Stomach smooth muscle (tissue), 2 donors: ENCODE data around the gene KHK.
A peak's percentile ranks its signal among the peaks of the same experiment; 100 is the strongest.

Experiments
- H3K27ac ChIP-seq: one replicate; pipeline ENCODE4 v1.7.0; 2013; ENCODE audit warnings: mild to moderate bottlenecking, low read length, inconsistent platforms
- H3K27me3 ChIP-seq, 2 donors: one replicate each; pipeline ENCODE4 v1.7.0; 2013; ENCODE audit warnings: low read length in 2 of 2; ENCODE audit not compliant: insufficient read depth in 2 of 2, control insufficient read depth in 1 of 2
- H3K36me3 ChIP-seq, 2 donors: one replicate each; pipeline ENCODE4 v1.7.0; 2013; ENCODE audit warnings: low read length in 2 of 2; ENCODE audit not compliant: control insufficient read depth in 2 of 2, insufficient read depth in 2 of 2
- H3K4me1 ChIP-seq: one replicate; pipeline ENCODE4 v1.7.0; 2013; ENCODE audit warnings: low read length; ENCODE audit not compliant: control insufficient read depth, insufficient read depth
- H3K4me3 ChIP-seq, 2 donors: one replicate each; pipeline ENCODE4 v1.7.0; 2013; ENCODE audit warnings: low read length in 2 of 2
- H3K9ac ChIP-seq, 2 donors: one replicate each; pipeline ENCODE4 v1.7.0; 2013; ENCODE audit warnings: low read length in 2 of 2, mild to moderate bottlenecking in 1 of 2
- H3K9me3 ChIP-seq, 2 donors: one replicate each; pipeline ENCODE4 v1.7.0; 2013; ENCODE audit warnings: low read length in 2 of 2; ENCODE audit not compliant: control insufficient read depth in 2 of 2
- donor health status: healthy.
- donor health status: Pancreatic carcinoma.

Gene KHK

DNA sequence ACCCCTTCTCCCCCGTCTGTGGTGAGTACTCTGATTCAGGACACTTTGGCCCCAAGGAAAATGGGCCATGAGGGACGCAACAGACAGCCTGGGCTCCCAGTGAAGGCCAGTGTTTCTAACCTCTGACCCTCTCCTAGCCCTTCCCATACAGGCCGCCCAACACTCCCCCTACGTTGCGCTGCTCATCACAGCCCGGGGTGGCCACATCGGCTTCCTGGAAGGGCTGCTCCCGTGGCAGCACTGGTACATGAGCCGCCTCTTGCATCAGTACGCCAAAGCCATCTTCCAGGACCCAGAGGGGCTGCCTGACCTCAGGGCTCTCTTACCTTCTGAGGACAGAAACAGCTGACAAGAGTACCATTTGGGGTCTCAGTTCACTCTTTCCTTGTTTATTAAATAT lies 43.8 kb downstream of the KHK start:
- no peak overlapping the region for H3K9ac ChIP-seq
- H3K4me3 ChIP-seq, result no peak overlapping the region
- H3K4me1 ChIP-seq, result peaks cover 18% of the 10 kb centered on the region
- no peak overlapping the region for H3K27ac ChIP-seq
- no peaks in the 10 kb centered on the region for H3K27me3 ChIP-seq
- peaks cover 21 to 28% of the 10 kb centered on the region in 2 donors for H3K36me3 ChIP-seq
- no peaks in the 10 kb centered on the region for H3K9me3 ChIP-seq

DNA sequence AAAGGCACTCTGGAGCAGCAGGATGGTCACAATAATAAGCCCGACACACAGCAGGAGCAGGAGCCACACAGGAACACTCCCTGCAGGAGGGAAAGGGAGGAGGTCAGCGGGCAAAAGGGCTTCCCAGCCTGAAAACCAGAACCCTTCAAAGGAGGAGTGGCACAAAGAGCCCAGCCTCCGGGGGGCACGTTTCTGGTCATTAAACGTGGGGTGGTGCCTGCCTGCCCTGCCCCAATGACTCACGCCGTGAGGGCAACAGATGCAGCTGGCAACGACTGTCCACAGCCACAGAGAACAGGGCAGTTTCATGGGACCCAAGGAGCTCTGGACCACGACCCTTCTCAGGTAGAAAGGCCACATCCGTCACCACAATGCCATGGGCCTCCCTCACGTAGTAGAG lies 44.9 kb downstream of the KHK start:
- no peaks in the 10 kb centered on the region for H3K27me3 ChIP-seq
- peaks cover 18% of the 10 kb centered on the region for H3K4me1 ChIP-seq
- peaks cover 21 to 28% of the 10 kb centered on the region in 2 donors for H3K36me3 ChIP-seq
- H3K27ac ChIP-seq, result no peak overlapping the region
- no peak overlapping the region for H3K9ac ChIP-seq
- H3K4me3 ChIP-seq, result no peak overlapping the region
- no peaks in the 10 kb centered on the region for H3K9me3 ChIP-seq

GRCh38 chr2:27133195-27133875 lies 46.8 kb downstream of the KHK start:
- no peak overlapping the region for H3K27ac ChIP-seq
- H3K27me3 ChIP-seq, result no peaks in the 10 kb centered on the region
- H3K36me3 ChIP-seq, result peaks cover 21 to 28% of the 10 kb centered on the region in 2 donors
- peak overlapping the region; percentile 85 to 88 for H3K4me3 ChIP-seq
- H3K4me1 ChIP-seq, result peaks cover 18% of the 10 kb centered on the region
- peak overlapping the region; percentile 87 to 90 for H3K9ac ChIP-seq
- H3K9me3 ChIP-seq, result no peaks in the 10 kb centered on the region

- Histone ChIP-seq H3K4me3 (peak within 1 kb of the TSS; percentile 85 to 88), H3K36me3 (peaks cover 18 to 26% of the 10 kb centered on the region in 2 donors), H3K4me1 (peaks cover 18% of the 10 kb centered on the region), H3K27ac (peak within 1 kb of the TSS; percentile 71), H3K27me3 (no peaks in the 10 kb centered on the region), H3K9ac (peak within 1 kb of the TSS; percentile 87 to 90), H3K9me3 (no peaks in the 10 kb centered on the region)
These were observed 47.6 kb downstream of the KHK start, which contains the start of gene PREB for GRCh38 chr2:27133905-27134780. Gene PREB, minus strand, starts transcription at chr2:27134636. Its CDS starts 215 bp downstream, at chr2:27134421.

DNA sequence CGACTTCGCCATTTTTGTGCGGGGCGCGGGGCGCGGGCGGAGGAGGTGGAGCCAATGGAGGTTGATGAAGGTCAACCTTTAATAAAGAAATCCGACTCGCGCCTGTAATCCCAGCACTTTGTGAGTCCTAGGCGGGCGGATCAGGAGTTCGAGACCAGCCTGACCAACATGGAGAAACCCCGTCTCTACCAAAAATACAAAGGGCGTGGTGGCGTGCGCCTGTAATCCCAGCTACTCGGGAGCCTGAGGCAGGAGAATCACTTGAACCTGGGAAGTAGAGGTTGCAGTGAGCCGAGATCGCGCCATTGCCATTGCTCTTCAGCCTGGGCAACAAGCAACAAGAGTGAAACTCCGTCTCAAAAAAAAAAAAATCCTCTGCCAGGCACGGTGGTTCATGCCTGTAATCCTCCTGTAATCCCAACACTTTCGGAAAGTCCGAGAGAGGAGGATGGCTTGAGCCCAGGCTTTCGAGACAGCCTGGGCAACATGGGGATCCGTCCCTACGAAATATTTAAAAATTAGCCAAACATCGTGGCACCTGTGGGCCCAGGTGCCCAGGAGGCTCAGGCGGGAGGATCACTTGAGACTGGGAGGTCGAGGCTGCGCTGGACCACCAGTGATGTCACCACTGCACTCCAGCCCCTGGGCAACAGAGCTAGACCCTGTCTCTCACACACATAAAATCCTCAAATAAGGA lies 48.4 kb downstream of the KHK start:
- peak overlapping the region; percentile 85 to 88 for H3K4me3 ChIP-seq

DNA sequence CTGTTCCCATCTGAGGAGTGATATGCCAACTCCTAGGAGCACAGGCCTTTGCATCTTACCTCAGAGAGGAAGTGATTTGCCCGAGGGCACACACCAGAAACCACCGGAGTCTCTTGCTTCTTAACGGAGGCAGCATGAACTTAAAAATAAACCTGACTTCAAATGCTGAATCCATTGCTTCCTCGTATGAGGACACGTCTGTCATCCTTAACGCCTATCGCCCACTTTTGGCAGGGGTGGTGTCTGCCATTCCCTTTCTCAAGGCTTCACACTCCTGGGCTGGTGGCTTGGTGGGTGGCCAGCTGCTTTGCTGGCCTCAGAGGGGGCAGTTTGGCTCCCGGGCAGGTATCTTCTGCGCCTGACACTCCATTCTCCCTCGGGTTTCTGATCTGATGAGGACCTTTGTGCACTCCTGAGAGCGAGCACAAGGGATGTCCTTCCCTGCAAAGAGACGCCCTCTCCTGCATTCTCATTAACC lies 48.9 kb downstream of the KHK start:
- Histone ChIP-seq H3K36me3 (peaks cover 13 to 19% of the 10 kb centered on the region in 2 donors), H3K27ac (no peak overlapping the region), H3K27me3 (no peaks in the 10 kb centered on the region), H3K9ac (no peak overlapping the region), H3K4me1 (peaks cover 18% of the 10 kb centered on the region), H3K4me3 (no peak overlapping the region), H3K9me3 (no peaks in the 10 kb centered on the region)

More for the DNA sequence above, 48.4 kb downstream of the KHK start:
- peaks cover 18% of the 10 kb centered on the region for H3K4me1 ChIP-seq
- peak overlapping the region in 1 of 2 donors; percentile 87 for H3K9ac ChIP-seq
- H3K27me3 ChIP-seq, result no peaks in the 10 kb centered on the region
- H3K9me3 ChIP-seq, result no peaks in the 10 kb centered on the region
- peak overlapping the region; percentile 71 for H3K27ac ChIP-seq
- peaks cover 13 to 24% of the 10 kb centered on the region in 2 donors for H3K36me3 ChIP-seq

DNA sequence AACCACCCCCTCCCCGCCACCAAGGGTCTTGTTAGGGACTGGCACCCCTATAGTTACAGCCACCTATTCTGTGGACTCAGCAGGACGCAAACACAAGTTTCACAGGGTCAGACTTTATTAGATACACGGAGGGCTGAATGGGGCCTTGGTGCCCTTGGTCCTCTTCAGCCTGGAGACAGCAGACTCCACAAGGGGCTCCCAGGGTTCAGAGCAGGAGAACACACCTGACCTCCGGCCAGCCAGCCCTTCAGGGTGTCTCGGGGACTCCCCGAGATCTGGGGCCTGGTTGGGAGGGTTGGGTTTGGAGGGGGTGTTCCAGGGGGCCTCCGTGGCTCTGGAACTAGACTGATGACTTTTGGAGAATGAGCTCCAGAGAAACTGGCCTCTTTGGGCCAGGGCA lies 50.2 kb downstream of the KHK start:
- Histone ChIP-seq H3K4me3 (no peak overlapping the region), H3K36me3 (peaks cover 2 to 7% of the 10 kb centered on the region in 2 donors), H3K4me1 (peaks cover 18% of the 10 kb centered on the region), H3K9ac (no peak overlapping the region), H3K27me3 (no peaks in the 10 kb centered on the region), H3K27ac (no peak overlapping the region), H3K9me3 (no peaks in the 10 kb centered on the region)

DNA sequence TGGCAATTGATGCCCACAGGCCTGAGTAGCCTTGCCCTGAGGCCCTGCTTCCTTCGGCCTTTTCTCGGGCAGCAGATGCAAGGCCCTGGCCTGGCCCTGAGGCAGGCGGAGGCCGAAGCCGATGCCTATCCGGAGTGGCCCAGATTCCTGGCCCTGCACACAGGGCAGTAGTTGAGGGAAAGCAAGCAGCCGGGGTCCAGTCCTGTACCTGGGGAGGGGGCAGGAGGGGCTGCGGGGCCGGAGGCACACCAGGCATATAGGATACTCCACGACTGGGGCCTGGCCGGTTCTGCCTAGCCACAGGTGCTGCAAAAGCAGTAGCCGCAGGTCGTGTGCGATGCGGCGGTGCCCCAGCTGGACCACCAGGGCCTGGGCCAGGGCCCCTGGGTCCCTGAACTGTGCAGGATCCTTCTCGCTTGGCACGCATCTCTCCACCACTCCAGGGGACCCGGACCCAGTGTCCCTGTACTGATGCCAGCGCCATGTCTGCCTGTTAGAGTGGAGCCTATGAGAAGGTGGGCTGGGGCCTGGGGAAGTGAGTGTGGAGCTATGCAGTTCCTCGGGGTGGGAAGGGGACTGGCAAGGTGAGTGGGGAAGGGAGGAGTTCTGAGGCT lies 50.9 kb downstream of the KHK start:
- Histone ChIP-seq H3K4me3 (no peak overlapping the region), H3K4me1 (peaks cover 16% of the 10 kb centered on the region), H3K9ac (no peak overlapping the region), H3K36me3 (peaks cover 0 to under 1% of the 10 kb centered on the region in 2 donors), H3K27me3 (no peaks in the 10 kb centered on the region), H3K27ac (no peak overlapping the region), H3K9me3 (no peaks in the 10 kb centered on the region)

DNA sequence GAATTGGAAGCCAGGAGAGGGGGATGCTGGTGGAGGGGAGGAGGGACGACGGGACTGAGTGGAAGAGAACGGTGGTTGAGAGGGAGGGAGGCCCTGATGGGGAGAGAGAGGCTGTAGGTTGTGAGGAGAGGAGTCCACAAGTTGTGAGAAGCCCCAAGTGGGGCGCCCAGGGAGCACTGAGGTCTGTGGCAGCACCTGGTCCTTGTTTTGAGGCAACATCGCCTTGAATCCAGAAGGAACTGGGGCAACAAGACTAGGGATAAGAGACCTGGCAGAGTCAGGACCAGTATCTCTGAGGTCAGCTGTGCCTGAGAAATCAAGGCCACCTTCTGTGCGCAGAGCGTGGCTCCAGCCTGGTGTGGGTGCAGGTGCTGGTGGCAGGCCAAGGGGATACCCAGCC lies 51.5 kb downstream of the KHK start:
- H3K4me3 ChIP-seq, result no peak overlapping the region
- H3K9ac ChIP-seq, result no peak overlapping the region
- peaks cover 10% of the 10 kb centered on the region for H3K4me1 ChIP-seq
- no peak overlapping the region for H3K27ac ChIP-seq
- no peaks in the 10 kb centered on the region for H3K27me3 ChIP-seq
- H3K36me3 ChIP-seq, result no peaks in the 10 kb centered on the region
- H3K9me3 ChIP-seq, result no peaks in the 10 kb centered on the region

- no peaks in the 10 kb centered on the region for H3K36me3 ChIP-seq
- H3K4me3 ChIP-seq, result no peak within 1 kb of the TSS
- no peak within 1 kb of the TSS for H3K27ac ChIP-seq
- no peak within 1 kb of the TSS for H3K9ac ChIP-seq
- no peaks in the 10 kb centered on the region for H3K9me3 ChIP-seq
- no peaks in the 10 kb centered on the region for H3K27me3 ChIP-seq
- no peaks in the 10 kb centered on the region for H3K4me1 ChIP-seq
These were observed 52.7 kb downstream of the KHK start, which contains the start of gene PRR30 for GRCh38 chr2:27139310-27139709. Gene PRR30, minus strand, starts transcription at chr2:27139410. Its CDS starts 1,081 bp downstream, at chr2:27138329.
